GM12878 (cell line): Measurements from ENCODE around the gene MSGN1. TPM values are rescaled to one million over a fixed set of nuclear protein-coding genes. Genes with fewer than 3 reads are reported as not detected.

Source experiments
- BCL3 ChIP-seq: IDR thresholded peaks from 2 replicates; pipeline ENCODE4 v1.6.1; 2011; ENCODE audit warnings: borderline replicate concordance, low read depth, mild to moderate bottlenecking, moderate library complexity, low read length; ENCODE audit not compliant: insufficient read depth, poor library complexity, severe bottlenecking
- CBX5 ChIP-seq: sonication (generic); IDR thresholded peaks from 2 replicates; pipeline ENCODE4 v1.6.1; 2016; ENCODE audit warnings: low read depth, moderate library complexity, mild to moderate bottlenecking, inconsistent platforms
- CEBPB ChIP-seq, 2 experiments: fragments of 150-350 bp in 1 of 2; IDR thresholded peaks; 2 replicates each; pipeline ENCODE4 v1.6.1; 2012 to 2014; ENCODE audit warnings: low read depth in 2 of 2, low read length in 2 of 2, borderline replicate concordance in 1 of 2, inconsistent platforms in 1 of 2
- CHD1 ChIP-seq: IDR thresholded peaks from 2 replicates; pipeline ENCODE4 v1.6.1; 2012; ENCODE audit warnings: low read depth, low read length, improper control_type of control experiment
- CREB1 ChIP-seq: IDR thresholded peaks from 2 replicates; pipeline ENCODE4 v1.6.1; 2012; ENCODE audit warnings: low read depth, mild to moderate bottlenecking, inconsistent platforms
- CUX1 ChIP-seq: IDR thresholded peaks from 2 replicates; pipeline ENCODE4 v1.6.1; 2012; ENCODE audit warnings: improper control_type of control experiment, low read depth, low read length; ENCODE audit not compliant: insufficient replicate concordance
- EGR1 ChIP-seq, 2 experiments: IDR thresholded peaks; 1 replicate in 1 of 2; 2 replicates in 1 of 2; pipeline ENCODE4 v1.6.1; 2011 to 2012; ENCODE audit warnings: low read depth in 2 of 2, low read length in 2 of 2, borderline replicate concordance in 1 of 2, mild to moderate bottlenecking in 1 of 2, moderate library complexity in 1 of 2
- FOS ChIP-seq: IDR thresholded peaks from 3 replicates; pipeline ENCODE4 v1.6.1; 2011; ENCODE audit warnings: borderline replicate concordance; ENCODE audit not compliant: insufficient read length; ENCODE audit errors: extremely low read depth
- HCFC1 ChIP-seq: fragments of 150-350 bp; IDR thresholded peaks from 2 replicates; pipeline ENCODE4 v1.6.1; 2014; ENCODE audit warnings: low read length
- HDAC6 ChIP-seq: fragments of 200-600 bp; sonication (generic); IDR thresholded peaks from one replicate; pipeline ENCODE4 v1.8.0; 2017; ENCODE audit warnings: antibody characterized with exemption; ENCODE audit not compliant: unreplicated experiment
- HDGF ChIP-seq: fragments of 450-650 bp; IDR thresholded peaks from 2 replicates; pipeline ENCODE4 v1.6.1; 2016; ENCODE audit warnings: antibody characterized with exemption
- IRF4 ChIP-seq: IDR thresholded peaks from 2 replicates; pipeline ENCODE4 v1.6.1; 2011; ENCODE audit warnings: low read depth, low read length
- JUNB ChIP-seq: IDR thresholded peaks from 2 replicates; pipeline ENCODE4 v1.6.1; 2016; ENCODE audit warnings: antibody characterized with exemption, mild to moderate bottlenecking
- KLF5 ChIP-seq: fragments of 450-650 bp; IDR thresholded peaks from 2 replicates; pipeline ENCODE4 v1.6.1; 2014; ENCODE audit warnings: mild to moderate bottlenecking; ENCODE audit not compliant: partially characterized antibody
- MYB ChIP-seq: fragments of 150-350 bp; IDR thresholded peaks from 2 replicates; pipeline ENCODE4 v1.6.1; 2014; ENCODE audit warnings: mild to moderate bottlenecking, low read depth, low read length, borderline replicate concordance
- NFIC ChIP-seq: IDR thresholded peaks from 2 replicates; pipeline ENCODE4 v1.6.1; 2012; ENCODE audit warnings: low read depth, mild to moderate bottlenecking, inconsistent platforms, low read length, moderate library complexity
- RUNX3 ChIP-seq: IDR thresholded peaks from 2 replicates; pipeline ENCODE4 v1.6.1; 2012; ENCODE audit warnings: low read length, inconsistent platforms
- ZBTB11 ChIP-seq: fragments of 450-650 bp; formaldehyde crosslinking; IDR thresholded peaks from 2 replicates; pipeline ENCODE4 v1.5.0; 2022; ENCODE audit warnings: mild to moderate bottlenecking, missing genetic modification characterization
- ZNF274 ChIP-seq: IDR thresholded peaks from one replicate; pipeline ENCODE4 v1.8.0; 2011; ENCODE audit not compliant: insufficient read length, insufficient read depth
- polyA plus RNA-seq, 11 experiments: library from polyadenylated mRNA; depleted of rRNA in 4 of 11; unstranded in 6 of 11; stranded (reverse) in 5 of 11; fragments of >200 nt; fragmentation: Nextera tagmentation in 4 of 11; fragmentation: Illumina TruSeq in 1 of 11; extraction: Ambion mirVana in 4 of 11; extraction: Trizol in 1 of 11; gene quantifications; 1 replicate in 1 of 11; 2 replicates in 10 of 11; pipeline versions ENCODE4 v1.2.1 to v1.2.3, GENCODE V29; 2011 to 2016; ENCODE audit warnings: inconsistent platforms in 2 of 11, missing spikeins in 2 of 11, low read depth in 1 of 11
- total RNA-seq, 4 experiments: library from RNA; depleted of rRNA in 3 of 4; stranded (reverse); fragments of >200 nt in 3 of 4; fragmentation: Illumina TruSeq in 1 of 4; extraction: Trizol in 1 of 4; gene quantifications; 2 replicates each; pipeline versions ENCODE4 v1.2.1 to v1.2.3, GENCODE V29; 2013 to 2021

Gene MSGN1
- total and polyA plus RNA-seq, 10 of the 15 experiments (the other 5 are each of a cell fraction or from before 2014, with no cell fraction given) = 0.27 TPM; not detected in 9

- no peak for TF ChIP-seq ZBTB11 (CRISPR knock-in tag)
- no peak for TF ChIP-seq FOS
- TF ChIP-seq CUX1 = no peak
- TF ChIP-seq JUNB = peak; percentile 39; the same call in 1 of the 2 replicates
- no peak for TF ChIP-seq CEBPB (IDR thresholded peaks at IDR 0.05; ENCODE audit: borderline replicate concordance in 1 of 2, low read depth in 2 of 2, low read length in 2 of 2)
- TF ChIP-seq MYB = no peak
- no peak for TF ChIP-seq HDAC6
- TF ChIP-seq HCFC1 = no peak
- no peak for TF ChIP-seq CREB1
- no peak for TF ChIP-seq CHD1
- no peak for TF ChIP-seq EGR1 (IDR thresholded peaks at IDR 0.05; ENCODE audit: borderline replicate concordance in 1 of 2, low read depth in 2 of 2, low read length in 2 of 2)
- TF ChIP-seq CBX5 = no peak
- TF ChIP-seq BCL3 = no peak
- TF ChIP-seq RUNX3 = peak; percentile 48; the same call in 1 of the 2 replicates
- no peak for TF ChIP-seq ZNF274
- TF ChIP-seq NFIC = peak; percentile 34; the same call in 1 of the 2 replicates
- TF ChIP-seq KLF5 = no peak
- TF ChIP-seq HDGF = no peak
- TF ChIP-seq IRF4 = no peak
Observed at GRCh38 chr2:17821535-17822444, 5.5 kb downstream of the MSGN1 start (continued).
